Neuronal stem cell (in vitro differentiated cells): ENCODE data around the gene ADD1.
A peak's percentile ranks its signal among the peaks of the same experiment; 100 is the strongest.

Experiments
- DNase-seq: peaks from one replicate; pipeline ENCODE4 v3.0.0-alpha.2; 2013; ENCODE audit warnings: low spot score
- H2AFZ ChIP-seq: one replicate; pipeline ENCODE4 v1.6.1; 2013; ENCODE audit warnings: mild to moderate bottlenecking, low read length, inconsistent platforms
- H2AK5ac ChIP-seq: 2 replicates; pipeline ENCODE4 v1.6.1; 2013; ENCODE audit warnings: low read depth, mild to moderate bottlenecking, inconsistent platforms, low read length, moderate library complexity, mixed read lengths
- H2BK120ac ChIP-seq: 2 replicates; pipeline ENCODE4 v1.6.1; 2013; ENCODE audit warnings: low read depth, mild to moderate bottlenecking, inconsistent platforms, low read length, moderate library complexity, mixed read lengths
- H2BK12ac ChIP-seq: one replicate; pipeline ENCODE4 v1.6.1; 2013; ENCODE audit warnings: low read length, inconsistent platforms
- H2BK15ac ChIP-seq: 2 replicates; pipeline ENCODE4 v1.6.1; 2013; ENCODE audit warnings: mild to moderate bottlenecking, low read length, inconsistent platforms, mixed read lengths
- H2BK5ac ChIP-seq: one replicate; pipeline ENCODE4 v1.6.1; 2013; ENCODE audit warnings: inconsistent platforms, mild to moderate bottlenecking, low read length, moderate library complexity
- H3K14ac ChIP-seq: one replicate; pipeline ENCODE4 v1.6.1; 2013; ENCODE audit warnings: low read length, inconsistent platforms
- H3K18ac ChIP-seq: 2 replicates; pipeline ENCODE4 v1.6.1; 2013; ENCODE audit warnings: low read length, inconsistent platforms
- H3K23ac ChIP-seq: 2 replicates; pipeline ENCODE4 v1.6.1; 2013; ENCODE audit warnings: low read depth, mild to moderate bottlenecking, mixed read lengths, low read length, inconsistent platforms; ENCODE audit not compliant: poor library complexity
- H3K27ac ChIP-seq: replicated peaks from 3 replicates; pipeline ENCODE4 v1.5.1; 2013; ENCODE audit warnings: low read length, inconsistent platforms
- H3K27me3 ChIP-seq, 3 experiments: 2 replicates each; pipeline ENCODE4 v1.6.1; 2013; ENCODE audit warnings: low read length in 3 of 3, mild to moderate bottlenecking in 2 of 3, inconsistent platforms in 1 of 3, low read depth in 1 of 3, mixed read lengths in 1 of 3, moderate library complexity in 1 of 3; ENCODE audit not compliant: control insufficient read depth in 3 of 3, insufficient read depth in 3 of 3
- H3K36me3 ChIP-seq, 2 donors: replicated peaks in 1 of 2; 2 replicates each; pipeline ENCODE4 v1.6.1; 2013; ENCODE audit warnings: low read length in 2 of 2; ENCODE audit not compliant: control insufficient read depth in 2 of 2, insufficient read depth in 2 of 2
- H3K4ac ChIP-seq: 2 replicates; pipeline ENCODE4 v1.6.1; 2013; ENCODE audit warnings: inconsistent platforms, mild to moderate bottlenecking, low read length, moderate library complexity
- H3K4me1 ChIP-seq, 2 donors: 1 replicate in 1 of 2; 2 replicates in 1 of 2; pipeline ENCODE4 v1.6.1; 2013; ENCODE audit warnings: low read length in 2 of 2, low read depth in 1 of 2; ENCODE audit not compliant: control insufficient read depth in 2 of 2, insufficient read depth in 1 of 2
- H3K4me2 ChIP-seq: one replicate; pipeline ENCODE4 v1.6.1; 2013; ENCODE audit warnings: mild to moderate bottlenecking, low read length, inconsistent platforms; ENCODE audit not compliant: insufficient read depth, poor library complexity, severe bottlenecking
- H3K4me3 ChIP-seq, 2 donors: 2 replicates each; pipeline ENCODE4 v1.5.1; 2013; ENCODE audit warnings: low read length in 2 of 2, mild to moderate bottlenecking in 2 of 2, inconsistent platforms in 1 of 2, moderate library complexity in 1 of 2
- H3K79me1 ChIP-seq: one replicate; pipeline ENCODE4 v1.6.1; 2013; ENCODE audit warnings: low read depth, mild to moderate bottlenecking, inconsistent platforms, low read length, moderate library complexity
- H3K9ac ChIP-seq: one replicate; pipeline ENCODE4 v1.6.1; 2013; ENCODE audit warnings: mild to moderate bottlenecking, low read depth, low read length, inconsistent platforms; ENCODE audit not compliant: poor library complexity
- H3K9me3 ChIP-seq, 2 donors: replicated peaks in 1 of 2; 2 replicates each; pipeline versions ENCODE3 to v1.6.1; 2013; ENCODE audit warnings: low read length in 2 of 2, mild to moderate bottlenecking in 2 of 2, inconsistent platforms in 1 of 2, low read depth in 1 of 2, mixed read lengths in 1 of 2, moderate library complexity in 1 of 2; ENCODE audit not compliant: control insufficient read depth in 2 of 2, insufficient read depth in 1 of 2
- H4K8ac ChIP-seq: one replicate; pipeline ENCODE4 v1.6.1; 2013; ENCODE audit warnings: low read depth, mild to moderate bottlenecking, inconsistent platforms, low read length, moderate library complexity
- H4K91ac ChIP-seq: one replicate; pipeline ENCODE4 v1.6.1; 2013; ENCODE audit warnings: low read length, low read depth, mild to moderate bottlenecking, inconsistent platforms; ENCODE audit not compliant: poor library complexity
- WGBS, 2 donors: extraction: QIAGEN DNeasy Blood & Tissue Kit; methylation state at CpG; one replicate each; pipeline ENCODE4 v1.1.7; 2013; ENCODE audit warnings: missing lambda C conversion rate in 2 of 2, mixed read lengths in 1 of 2; ENCODE audit not compliant: insufficient read length in 2 of 2, insufficient replicate concordance in 1 of 2; ENCODE audit errors: extremely low coverage in 2 of 2; 5-methylcytosine and 5-hydroxymethylcytosine counted together

Gene ADD1

GRCh38 chr4:2820216-2820982 is 23.2 kb upstream of the ADD1 start:
- Histone ChIP-seq H3K79me1 (peaks cover 4% of the 10 kb centered on the region), H2AFZ (no peak overlapping the region), H3K4me2 (no peak overlapping the region), H3K36me3 (peaks cover 21 to 44% of the 10 kb centered on the region in 2 donors), H3K9ac (peak overlapping the region; percentile 21), H4K91ac (no peak overlapping the region), H2BK12ac (no peak overlapping the region), H3K18ac (peak overlapping the region; percentile 64), H3K14ac (peak overlapping the region; percentile 38), H3K23ac (peak overlapping the region; percentile 11), H2AK5ac (peak overlapping the region; percentile 32), H4K8ac (no peak overlapping the region), H3K4me1 (peaks cover 0 to 3% of the 10 kb centered on the region in 2 donors), H3K9me3 (peaks cover 4 to 11% of the 10 kb centered on the region in 2 donors), H3K4ac (no peak overlapping the region), H3K27me3 (no peaks in the 10 kb centered on the region), H3K4me3 (no peak overlapping the region), H2BK120ac (no peak overlapping the region), H2BK5ac (peak overlapping the region; percentile 8), H2BK15ac (peak overlapping the region; percentile 75), H3K27ac (no peak overlapping the region)
- DNase-seq, result no peak
- WGBS, 2 donors, result no CpG with 5 or more reads among the region's 13 CpGs

DNA sequence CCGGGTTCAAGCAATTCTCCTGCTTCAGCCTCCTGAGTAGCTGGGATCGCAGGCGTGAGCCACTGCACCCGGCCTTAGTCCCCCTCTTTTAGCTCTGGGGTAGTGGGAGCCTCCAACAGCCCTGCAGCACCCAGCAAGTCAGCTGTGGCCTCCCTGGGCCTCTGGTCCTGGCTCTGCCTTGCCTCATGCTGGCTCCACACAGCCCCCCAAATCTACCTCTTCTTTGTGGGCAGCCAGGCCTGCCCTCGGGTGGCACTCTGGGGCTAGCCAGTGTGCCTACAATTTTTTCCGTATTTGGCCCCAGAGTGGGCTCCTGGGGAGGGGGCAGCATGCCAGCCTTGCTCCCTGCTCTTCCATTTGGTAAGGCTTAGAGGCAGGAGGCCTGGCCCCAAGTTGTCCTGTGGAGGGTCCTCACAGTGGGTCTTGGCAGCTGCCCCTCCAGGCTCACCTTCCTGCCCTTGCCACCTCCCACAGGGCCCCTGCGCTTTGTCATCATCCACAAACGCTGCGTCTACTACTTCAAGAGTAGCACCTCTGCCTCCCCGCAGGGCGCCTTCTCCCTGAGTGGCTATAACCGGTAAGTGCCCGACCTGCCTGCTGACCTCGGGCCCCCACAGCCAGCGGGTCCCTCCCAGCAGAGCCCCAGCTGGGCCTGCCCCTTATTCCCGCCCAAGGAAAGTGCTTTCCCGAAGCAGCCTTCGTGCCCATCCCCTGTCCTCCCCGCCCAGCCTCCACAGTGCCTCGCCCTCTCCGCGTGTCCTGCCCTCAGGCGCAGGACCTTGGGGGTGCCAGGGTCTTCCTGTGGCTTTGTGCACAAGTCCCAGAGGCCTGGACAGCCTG is 21.0 kb upstream of the ADD1 start:
- no peak overlapping the region for H3K4me3 ChIP-seq
- H3K36me3 ChIP-seq, result peaks cover 30 to 64% of the 10 kb centered on the region in 2 donors
- H3K4me1 ChIP-seq, result peaks cover 0 to 2% of the 10 kb centered on the region in 2 donors
- no peaks in the 10 kb centered on the region for H3K27me3 ChIP-seq
- H2BK120ac ChIP-seq, result no peak overlapping the region
- peaks cover 5% of the 10 kb centered on the region for H3K79me1 ChIP-seq
- no peak overlapping the region for H3K27ac ChIP-seq
- no peaks in the 10 kb centered on the region for H3K9me3 ChIP-seq
- no peak overlapping the region for H4K91ac ChIP-seq
- H3K18ac ChIP-seq, result peak overlapping the region; percentile 17
- no peak overlapping the region for H3K4ac ChIP-seq
- H3K14ac ChIP-seq, result no peak overlapping the region
- H3K23ac ChIP-seq, result no peak overlapping the region
- no CpG with 5 or more reads among the region's 23 CpGs for WGBS, 2 donors
- no peak overlapping the region for H2AFZ ChIP-seq
- no peak overlapping the region for H4K8ac ChIP-seq
- H2BK15ac ChIP-seq, result no peak overlapping the region
- H2AK5ac ChIP-seq, result no peak overlapping the region
- H3K9ac ChIP-seq, result no peak overlapping the region
- no peak overlapping the region for H3K4me2 ChIP-seq
- peak overlapping the region; percentile 12 for H2BK5ac ChIP-seq
- DNase-seq, result no peak
- H2BK12ac ChIP-seq, result no peak overlapping the region

- Histone ChIP-seq H3K14ac (no peak overlapping the region), H2AK5ac (no peak overlapping the region), H3K4me3 (no peak overlapping the region), H3K79me1 (peaks cover 5% of the 10 kb centered on the region), H3K9ac (no peak overlapping the region), H3K27ac (no peak overlapping the region), H2AFZ (no peak overlapping the region), H3K9me3 (no peaks in the 10 kb centered on the region), H3K18ac (no peak overlapping the region), H3K4ac (no peak overlapping the region), H2BK15ac (no peak overlapping the region), H4K91ac (no peak overlapping the region), H2BK5ac (peak overlapping the region; percentile 12), H2BK120ac (no peak overlapping the region), H3K4me2 (no peak overlapping the region), H3K23ac (no peak overlapping the region), H3K27me3 (no peaks in the 10 kb centered on the region), H3K4me1 (no peaks in the 10 kb centered on the region), H3K36me3 (peaks cover 30 to 70% of the 10 kb centered on the region in 2 donors), H2BK12ac (no peak overlapping the region), H4K8ac (peak overlapping the region; percentile 48)
- WGBS, 2 donors, result no CpG with 5 or more reads among the region's 4 CpGs
- DNase-seq, result no peak
These were observed 20.4 kb upstream of the ADD1 start for GRCh38 chr4:2823301-2823670.
